Measurements from ENCODE around the gene ETNPPL.

Gene ETNPPL

GRCh38 chr4:108788731-108789130 lies 25.9 kb upstream of the ETNPPL start:
- no peak for TF ChIP-seq CTCF (IDR thresholded peaks at IDR 0.05)
- no peaks in the 10 kb centered on the region for H3K36me3 ChIP-seq (ENCODE audit: control insufficient read depth, insufficient read depth, low read length)
- no peaks in the 10 kb centered on the region for H3K9me3 ChIP-seq (ENCODE audit: control insufficient read depth, low read length)
- H3K9ac ChIP-seq = no peak overlapping the region
- H3K4me1 ChIP-seq = no peaks in the 10 kb centered on the region
- H2AFZ ChIP-seq = no peak overlapping the region
- no peak overlapping the region for H3K27ac ChIP-seq
- H3K4me3 ChIP-seq (ENCODE audit: low read depth, low read length) = no peak overlapping the region
- no peaks in the 10 kb centered on the region for H3K27me3 ChIP-seq (ENCODE audit: control insufficient read depth, insufficient read depth, low read length)
- H3K79me2 ChIP-seq = no peaks in the 10 kb centered on the region
- H3K4me2 ChIP-seq (ENCODE audit: low read length) = no peak overlapping the region

- TF ChIP-seq CTCF (IDR thresholded peaks at IDR 0.05) = no peak
- Histone ChIP-seq H3K4me2 (ENCODE audit: low read length) (no peak overlapping the region), H2AFZ (no peak overlapping the region), H3K9ac (no peak overlapping the region), H3K4me1 (no peaks in the 10 kb centered on the region), H3K27me3 (ENCODE audit: control insufficient read depth, insufficient read depth, low read length) (no peaks in the 10 kb centered on the region), H3K27ac (no peak overlapping the region), H3K79me2 (no peaks in the 10 kb centered on the region), H3K36me3 (ENCODE audit: control insufficient read depth, insufficient read depth, low read length) (no peaks in the 10 kb centered on the region), H3K4me3 (ENCODE audit: low read depth, low read length) (no peak overlapping the region), H3K9me3 (ENCODE audit: control insufficient read depth, low read length) (no peaks in the 10 kb centered on the region)
These were observed 24.9 kb upstream of the ETNPPL start for GRCh38 chr4:108787724-108788123.

- Histone ChIP-seq H3K27me3 (ENCODE audit: control insufficient read depth, insufficient read depth, low read length) (no peaks in the 10 kb centered on the region), H2AFZ (no peak overlapping the region), H3K4me3 (ENCODE audit: low read depth, low read length) (no peak overlapping the region), H3K79me2 (no peaks in the 10 kb centered on the region), H3K27ac (no peak overlapping the region), H3K4me2 (ENCODE audit: low read length) (no peak overlapping the region), H3K4me1 (no peaks in the 10 kb centered on the region), H3K9me3 (ENCODE audit: control insufficient read depth, low read length) (no peaks in the 10 kb centered on the region), H3K36me3 (ENCODE audit: control insufficient read depth, insufficient read depth, low read length) (no peaks in the 10 kb centered on the region), H3K9ac (no peak overlapping the region)
- no peak for TF ChIP-seq CTCF (IDR thresholded peaks at IDR 0.05)
These were observed 24.3 kb upstream of the ETNPPL start for GRCh38 chr4:108787106-108787505.

GRCh38 chr4:108786351-108786750 lies 23.5 kb upstream of the ETNPPL start:
- no peak overlapping the region for H2AFZ ChIP-seq
- H3K4me3 ChIP-seq (ENCODE audit: low read depth, low read length) = no peak overlapping the region
- no peak overlapping the region for H3K4me2 ChIP-seq (ENCODE audit: low read length)
- no peak for TF ChIP-seq CTCF (IDR thresholded peaks at IDR 0.05)
- no peak overlapping the region for H3K27ac ChIP-seq
- H3K9ac ChIP-seq = no peak overlapping the region
- H3K79me2 ChIP-seq = no peaks in the 10 kb centered on the region
- no peaks in the 10 kb centered on the region for H3K27me3 ChIP-seq (ENCODE audit: control insufficient read depth, insufficient read depth, low read length)
- H3K36me3 ChIP-seq (ENCODE audit: control insufficient read depth, insufficient read depth, low read length) = no peaks in the 10 kb centered on the region
- H3K4me1 ChIP-seq = no peaks in the 10 kb centered on the region
- H3K9me3 ChIP-seq (ENCODE audit: control insufficient read depth, low read length) = no peaks in the 10 kb centered on the region

GRCh38 chr4:108783665-108784463 lies 21.0 kb upstream of the ETNPPL start:
- no peaks in the 10 kb centered on the region for H3K27me3 ChIP-seq (ENCODE audit: control insufficient read depth, insufficient read depth, low read length)
- no peaks in the 10 kb centered on the region for H3K4me1 ChIP-seq
- H3K27ac ChIP-seq = no peak overlapping the region
- no peak overlapping the region for H3K9ac ChIP-seq
- no peak overlapping the region for H3K4me3 ChIP-seq (ENCODE audit: low read depth, low read length)
- H3K36me3 ChIP-seq (ENCODE audit: control insufficient read depth, insufficient read depth, low read length) = no peaks in the 10 kb centered on the region
- H3K9me3 ChIP-seq (ENCODE audit: control insufficient read depth, low read length) = no peaks in the 10 kb centered on the region
- TF ChIP-seq CTCF (IDR thresholded peaks at IDR 0.05) = peak; percentile 49
- H3K4me2 ChIP-seq (ENCODE audit: low read length) = no peak overlapping the region
- H2AFZ ChIP-seq = no peak overlapping the region
- no peaks in the 10 kb centered on the region for H3K79me2 ChIP-seq

All from parathyroid adenoma (tissue), 2 donors.